ENCODE results near the gene RAX2.

RAX2 gene

DNA sequence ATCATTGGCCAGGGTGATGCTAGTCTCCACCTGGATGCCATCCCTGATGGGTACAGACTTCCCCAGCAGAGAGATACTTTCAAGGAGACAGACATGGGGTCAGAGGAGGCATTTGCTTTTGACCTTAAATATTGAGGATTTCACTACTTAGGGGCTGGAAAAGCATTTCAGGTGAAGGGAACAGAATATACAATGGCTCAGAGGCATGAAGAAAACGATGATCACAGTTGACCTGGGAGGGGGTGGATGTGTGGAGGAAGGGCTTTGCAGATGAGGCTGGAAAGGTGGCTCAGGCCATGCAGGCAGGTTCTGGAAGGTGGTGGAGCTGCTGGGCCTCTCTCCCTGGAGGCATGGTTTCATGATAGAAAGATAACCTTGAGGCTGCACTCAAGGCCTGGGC lies 10.3 kb upstream of the RAX2 start:
- Histone ChIP-seq H3K27me3 (ENCODE audit: insufficient read depth, low read depth) (peaks cover 43% of the 10 kb centered on the region), H4K20me1 (ENCODE audit: insufficient read depth) (no peaks in the 10 kb centered on the region), H3K4me2 (no peak overlapping the region), H3K79me2 (ENCODE audit: insufficient read depth, low read depth) (no peaks in the 10 kb centered on the region), H3K4me1 (ENCODE audit: low read depth, poor library complexity, severe bottlenecking) (no peaks in the 10 kb centered on the region), H3K4me3 (IDR thresholded peaks at IDR 0.05; ENCODE audit: insufficient read depth, low read depth, low read length) (no peak overlapping the region), H3K27ac (no peak overlapping the region), H2AFZ (ENCODE audit: low read depth) (no peak overlapping the region), H3K36me3 (ENCODE audit: insufficient read depth) (no peaks in the 10 kb centered on the region), H3K9ac (no peak overlapping the region)
- TF ChIP-seq CTCF (conservative IDR thresholded peaks at IDR 0.05; ENCODE audit: low read depth, low read length): no peak

DNA sequence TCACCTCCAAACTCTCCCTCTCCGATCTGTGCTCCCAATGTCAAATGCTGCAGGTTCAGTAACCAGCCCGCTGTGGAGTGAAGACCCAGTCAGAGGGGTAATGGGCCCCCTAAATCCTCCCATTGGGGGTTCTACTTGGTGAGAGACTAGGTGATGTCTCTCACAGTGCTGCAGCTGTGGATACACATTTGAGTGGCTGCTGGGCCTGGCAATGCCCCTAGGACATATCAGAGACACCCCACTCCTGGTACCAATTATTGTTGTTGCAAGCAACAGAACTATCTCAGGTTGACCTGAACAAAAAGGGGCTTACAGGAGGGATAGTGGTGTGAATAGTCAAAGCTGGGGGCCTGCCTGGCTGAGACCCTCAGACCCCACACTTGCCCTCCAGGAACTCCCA lies 9.6 kb upstream of the RAX2 start:
- H3K27ac ChIP-seq: no peak overlapping the region
- H3K9ac ChIP-seq: no peak overlapping the region
- no peaks in the 10 kb centered on the region for H3K36me3 ChIP-seq (ENCODE audit: insufficient read depth)
- no peaks in the 10 kb centered on the region for H3K4me1 ChIP-seq (ENCODE audit: low read depth, poor library complexity, severe bottlenecking)
- no peak overlapping the region for H3K4me2 ChIP-seq
- TF ChIP-seq CTCF (conservative IDR thresholded peaks at IDR 0.05; ENCODE audit: low read depth, low read length): no peak
- H3K79me2 ChIP-seq (ENCODE audit: insufficient read depth, low read depth): no peaks in the 10 kb centered on the region
- H4K20me1 ChIP-seq (ENCODE audit: insufficient read depth): no peaks in the 10 kb centered on the region
- no peak overlapping the region for H3K4me3 ChIP-seq (IDR thresholded peaks at IDR 0.05; ENCODE audit: insufficient read depth, low read depth, low read length)
- no peak overlapping the region for H2AFZ ChIP-seq (ENCODE audit: low read depth)
- peaks cover 43% of the 10 kb centered on the region for H3K27me3 ChIP-seq (ENCODE audit: insufficient read depth, low read depth)

- H3K79me2 ChIP-seq (ENCODE audit: insufficient read depth, low read depth): no peaks in the 10 kb centered on the region
- H3K4me1 ChIP-seq (ENCODE audit: low read depth, poor library complexity, severe bottlenecking): no peaks in the 10 kb centered on the region
- H3K9ac ChIP-seq: no peak overlapping the region
- H4K20me1 ChIP-seq (ENCODE audit: insufficient read depth): no peaks in the 10 kb centered on the region
- no peak for TF ChIP-seq CTCF (conservative IDR thresholded peaks at IDR 0.05; ENCODE audit: low read depth, low read length)
- H3K4me3 ChIP-seq (IDR thresholded peaks at IDR 0.05; ENCODE audit: insufficient read depth, low read depth, low read length): no peak overlapping the region
- peaks cover 43% of the 10 kb centered on the region for H3K27me3 ChIP-seq (ENCODE audit: insufficient read depth, low read depth)
- no peak overlapping the region for H3K4me2 ChIP-seq
- H2AFZ ChIP-seq (ENCODE audit: low read depth): no peak overlapping the region
- H3K36me3 ChIP-seq (ENCODE audit: insufficient read depth): no peaks in the 10 kb centered on the region
- H3K27ac ChIP-seq: no peak overlapping the region
These were observed 8.8 kb upstream of the RAX2 start for GRCh38 chr19:3780786-3781304.

DNA sequence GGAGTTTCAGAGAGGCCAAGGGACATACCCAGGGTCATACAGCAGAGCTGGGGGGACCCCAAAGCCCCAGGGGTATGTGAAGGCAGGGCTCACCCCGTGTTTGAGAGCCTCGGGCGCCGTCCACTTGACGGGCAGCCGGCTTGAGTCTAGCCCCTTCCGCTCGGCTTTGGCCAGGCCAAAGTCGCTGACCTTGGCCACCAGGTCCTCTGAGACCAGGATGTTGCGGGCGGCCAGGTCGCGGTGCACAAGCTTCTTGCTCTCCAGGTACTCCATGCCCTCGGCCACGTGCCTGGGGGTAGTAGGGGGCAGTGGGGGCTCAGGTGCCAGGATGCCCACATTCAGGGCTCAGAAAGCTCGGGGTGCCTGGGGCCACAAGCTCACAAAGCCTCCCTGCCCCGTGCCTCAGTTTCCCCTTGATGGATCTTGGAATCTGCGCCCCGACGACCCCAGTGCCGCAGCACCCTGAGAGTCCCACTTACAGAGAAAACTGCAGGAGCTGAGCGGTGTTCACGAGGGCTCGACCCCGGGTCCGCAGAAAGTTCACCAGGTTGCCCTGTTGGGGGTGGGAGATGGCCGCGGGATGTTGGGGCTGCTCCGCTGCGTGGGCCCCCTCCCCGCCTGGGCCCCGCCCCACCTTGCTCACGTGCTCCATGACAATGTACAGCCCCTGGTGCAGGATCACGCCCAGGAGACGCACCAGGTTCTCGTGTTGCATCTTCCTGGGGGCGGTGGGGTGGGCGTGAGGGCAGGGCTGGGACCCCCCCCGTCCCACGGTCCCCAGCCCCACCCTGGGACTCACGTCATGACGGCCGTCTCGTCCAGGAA lies 7.1 kb upstream of the RAX2 start:
- Histone ChIP-seq H3K4me3 (IDR thresholded peaks at IDR 0.05; ENCODE audit: insufficient read depth, low read depth, low read length) (no peak overlapping the region), H3K36me3 (ENCODE audit: insufficient read depth) (no peaks in the 10 kb centered on the region), H3K27ac (no peak overlapping the region), H3K9ac (no peak overlapping the region), H3K27me3 (ENCODE audit: insufficient read depth, low read depth) (peaks cover 29% of the 10 kb centered on the region), H4K20me1 (ENCODE audit: insufficient read depth) (no peaks in the 10 kb centered on the region), H3K4me2 (no peak overlapping the region), H2AFZ (ENCODE audit: low read depth) (no peak overlapping the region), H3K79me2 (ENCODE audit: insufficient read depth, low read depth) (no peaks in the 10 kb centered on the region), H3K4me1 (ENCODE audit: low read depth, poor library complexity, severe bottlenecking) (no peaks in the 10 kb centered on the region)
- TF ChIP-seq CTCF (conservative IDR thresholded peaks at IDR 0.05; ENCODE audit: low read depth, low read length): no peak
